ENCODE measurements around the gene SYNJ1. TPM values are rescaled to one million over a fixed set of nuclear protein-coding genes. Genes with fewer than 3 reads are reported as not detected.

The SYNJ1 gene
- total RNA-seq, 1 experiment from 2014 or later = 10.2 TPM

GRCh38 chr21:32710069-32710784 is 17.6 kb downstream of the SYNJ1 start:
- intact Hi-C loops (cut with micrococcal nuclease; ENCODE audit: unreplicated experiment) = no loop called here
- no peak overlapping the region for H3K27ac Mint-ChIP-seq (ENCODE audit: unreplicated experiment)
- no peak overlapping the region for H3K4me3 Mint-ChIP-seq (ENCODE audit: low read depth, unreplicated experiment)
- no peak for DNase-seq
- no TSS peak for BruUV-seq (replicated peaks)
- TF ChIP-seq CTCF (IDR thresholded peaks at IDR 0.05; ENCODE audit: unreplicated experiment) = no peak
- no peaks in the 10 kb centered on the region for H3K27me3 Mint-ChIP-seq (ENCODE audit: unreplicated experiment)
- H3K4me1 Mint-ChIP-seq (ENCODE audit: low read depth, unreplicated experiment) = no peaks in the 10 kb centered on the region
- H3K36me3 Mint-ChIP-seq (ENCODE audit: insufficient read depth, unreplicated experiment) = no peaks in the 10 kb centered on the region
- CTCF ChIA-PET = no interaction called here
- no peaks in the 10 kb centered on the region for H3K9me3 Mint-ChIP-seq (ENCODE audit: low read depth, unreplicated experiment)

- H3K36me3 Mint-ChIP-seq (ENCODE audit: insufficient read depth, unreplicated experiment) = no peaks in the 10 kb centered on the region
- H3K4me1 Mint-ChIP-seq (ENCODE audit: low read depth, unreplicated experiment) = peaks cover under 1% of the 10 kb centered on the region
- no peaks in the 10 kb centered on the region for H3K27me3 Mint-ChIP-seq (ENCODE audit: unreplicated experiment)
- TF ChIP-seq CTCF (IDR thresholded peaks at IDR 0.05; ENCODE audit: unreplicated experiment) = no peak
- intact Hi-C loops (cut with micrococcal nuclease; ENCODE audit: unreplicated experiment) = no loop called here
- no peak overlapping the region for H3K4me3 Mint-ChIP-seq (ENCODE audit: low read depth, unreplicated experiment)
- no peak overlapping the region for H3K27ac Mint-ChIP-seq (ENCODE audit: unreplicated experiment)
- DNase-seq = no peak
- no TSS peak for BruUV-seq (replicated peaks)
- no peaks in the 10 kb centered on the region for H3K9me3 Mint-ChIP-seq (ENCODE audit: low read depth, unreplicated experiment)
- CTCF ChIA-PET = no interaction called here
These were observed 19.7 kb downstream of the SYNJ1 start for GRCh38 chr21:32708069-32708468.

GRCh38 chr21:32705901-32706300 is 21.9 kb downstream of the SYNJ1 start:
- BruUV-seq (replicated peaks) = no TSS peak
- peaks cover 9% of the 10 kb centered on the region for H3K4me1 Mint-ChIP-seq (ENCODE audit: low read depth, unreplicated experiment)
- no peak overlapping the region for H3K27ac Mint-ChIP-seq (ENCODE audit: unreplicated experiment)
- intact Hi-C loops (cut with micrococcal nuclease; ENCODE audit: unreplicated experiment) = no loop called here
- no peaks in the 10 kb centered on the region for H3K36me3 Mint-ChIP-seq (ENCODE audit: insufficient read depth, unreplicated experiment)
- no peak for DNase-seq
- CTCF ChIA-PET = no interaction called here
- H3K9me3 Mint-ChIP-seq (ENCODE audit: low read depth, unreplicated experiment) = no peaks in the 10 kb centered on the region
- H3K4me3 Mint-ChIP-seq (ENCODE audit: low read depth, unreplicated experiment) = no peak overlapping the region
- H3K27me3 Mint-ChIP-seq (ENCODE audit: unreplicated experiment) = no peaks in the 10 kb centered on the region
- TF ChIP-seq CTCF (IDR thresholded peaks at IDR 0.05; ENCODE audit: unreplicated experiment) = no peak

- intact Hi-C loops (cut with micrococcal nuclease; ENCODE audit: unreplicated experiment) = no loop called here
- Mint-ChIP-seq H3K4me3 (ENCODE audit: low read depth, unreplicated experiment) (no peak overlapping the region), H3K27ac (ENCODE audit: unreplicated experiment) (no peak overlapping the region), H3K9me3 (ENCODE audit: low read depth, unreplicated experiment) (no peaks in the 10 kb centered on the region), H3K36me3 (ENCODE audit: insufficient read depth, unreplicated experiment) (no peaks in the 10 kb centered on the region), H3K4me1 (ENCODE audit: low read depth, unreplicated experiment) (peaks cover 9% of the 10 kb centered on the region), H3K27me3 (ENCODE audit: unreplicated experiment) (no peaks in the 10 kb centered on the region)
- DNase-seq = no peak
- no peak for TF ChIP-seq CTCF (IDR thresholded peaks at IDR 0.05; ENCODE audit: unreplicated experiment)
- CTCF ChIA-PET = no interaction called here
- BruUV-seq (replicated peaks) = no TSS peak
These were observed 22.7 kb downstream of the SYNJ1 start for GRCh38 chr21:32705139-32705538.
